MCF 10A (cell line): Measurements from ENCODE around the gene PCNX2. TPM values are rescaled to one million over a fixed set of nuclear protein-coding genes. Genes with fewer than 3 reads are reported as not detected.
A peak's percentile ranks its signal among the peaks of the same experiment; 100 is the strongest.

Source experiments
- BruUV-seq: library from RNA; stranded (reverse); fragments of 400-500 nt; replicated peaks from 2 replicates; lab custom pipeline; 2021; lab: Mats Ljungman, UMichigan
- CTCF ChIA-PET: fragments of 300-600 bp; sonication (Branson Sonifier 250); formaldehyde crosslinking; extraction: SDS; loops from one replicate; lab custom pipeline; 2021; ENCODE audit warnings: antibody characterized with exemption, inconsistent platforms; lab: Yijun Ruan, JAX
- POLR2A ChIA-PET: fragments of 300-600, 350-650 bp; sonication (Branson Sonifier 250); formaldehyde crosslinking; extraction: SDS; loops from one replicate; lab custom pipeline; 2020; ENCODE audit warnings: antibody characterized with exemption, inconsistent platforms; lab: Yijun Ruan, JAX
- DNase-seq: peaks from one replicate; pipeline ENCODE4 v3.0.0-alpha.2; 2018; ENCODE audit not compliant: unreplicated experiment
- H3K27ac Mint-ChIP-seq: one replicate; pipeline ENCODE4 v1.8.0; 2022; ENCODE audit warnings: mild to moderate bottlenecking, low read depth, mixed read lengths; ENCODE audit not compliant: unreplicated experiment
- H3K27me3 Mint-ChIP-seq: one replicate; pipeline ENCODE4 v1.8.0; 2022; ENCODE audit warnings: mixed read lengths; ENCODE audit not compliant: insufficient read depth, unreplicated experiment
- H3K36me3 Mint-ChIP-seq: one replicate; pipeline ENCODE4 v1.8.0; 2022; ENCODE audit warnings: mild to moderate bottlenecking, moderate library complexity, mixed read lengths; ENCODE audit not compliant: insufficient read depth, unreplicated experiment
- H3K4me1 Mint-ChIP-seq: one replicate; pipeline ENCODE4 v1.8.0; 2022; ENCODE audit warnings: mixed read lengths; ENCODE audit not compliant: insufficient read depth, unreplicated experiment
- H3K4me3 Mint-ChIP-seq: one replicate; pipeline ENCODE4 v1.8.0; 2022; ENCODE audit warnings: mild to moderate bottlenecking, moderate library complexity, mixed read lengths; ENCODE audit not compliant: unreplicated experiment
- H3K9me3 Mint-ChIP-seq: one replicate; pipeline ENCODE4 v1.8.0; 2022; ENCODE audit warnings: mixed read lengths; ENCODE audit not compliant: unreplicated experiment
- intact Hi-C: fragments of 100-400 bp; cut with micrococcal nuclease; formaldehyde crosslinking; loops from 2 replicates; pipeline ENCODE4 v1.14.1; 2022
- total RNA-seq: library from RNA; stranded (reverse); gene quantifications from 2 replicates; pipeline ENCODE4 v1.2.3, GENCODE V29; 2022
- TF ChIP-seq, protein P1 (sequence below): fragments of 200-600 bp; IDR thresholded peaks from one replicate; pipeline ENCODE4 v1.8.0; 2022; ENCODE audit warnings: antibody characterized with exemption, mild to moderate bottlenecking; ENCODE audit not compliant: unreplicated experiment

PCNX2 gene
- total RNA-seq, 1 experiment from 2014 or later: 80.5 TPM

DNA sequence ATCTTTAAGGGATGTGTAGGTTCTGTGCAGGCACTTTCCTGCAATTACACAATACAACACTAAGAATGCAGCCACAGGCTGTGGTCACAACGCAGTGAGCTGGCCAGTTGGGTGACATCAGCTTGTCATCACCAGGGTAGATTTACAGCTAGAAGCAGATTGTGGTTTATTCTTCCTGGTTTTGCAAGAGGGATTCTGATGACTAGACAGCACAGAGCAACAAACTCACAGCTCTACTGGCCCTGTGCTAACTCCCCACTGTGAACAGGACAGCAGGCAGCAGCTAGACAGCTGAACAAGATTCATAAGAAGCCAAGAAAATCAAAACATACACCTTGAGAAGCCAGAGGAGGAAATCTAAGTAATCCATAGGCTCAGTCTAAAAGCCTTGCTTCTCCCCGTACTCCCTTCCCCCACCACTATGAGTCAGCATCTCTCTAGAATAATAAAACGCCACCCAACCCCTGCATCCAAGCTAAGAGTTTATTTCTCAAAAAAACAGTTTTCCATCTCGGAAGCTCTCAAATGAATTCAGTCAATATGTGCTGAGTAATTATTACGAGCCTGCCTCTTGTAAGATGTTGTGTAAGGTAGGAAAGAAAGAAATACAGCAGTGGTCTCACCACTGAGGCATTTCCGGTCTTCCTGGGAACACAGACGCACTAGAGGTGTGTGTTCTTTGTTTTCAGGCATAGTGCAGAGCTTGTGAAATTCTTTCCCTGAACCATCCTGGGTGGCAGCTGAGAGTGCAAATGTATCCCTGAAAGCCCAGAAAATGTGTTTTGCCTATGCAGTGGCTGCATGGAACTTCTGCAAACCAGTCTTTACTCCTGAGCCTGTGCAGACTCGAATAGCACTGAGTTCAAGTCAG, 182.3 kb downstream of the PCNX2 start:
- intact Hi-C loops: loop anchor here (1.0 to 5.0 kb wide), 3 partner anchors 36 to 483 kb away; partner anchors contain the start of gene SIPA1L2
- CTCF ChIA-PET: interaction anchor here (0.6 to 1.3 kb wide), 6 partner anchors 33 to 1395 kb away, joined by 3 to 5 read pairs (median 3); no protein-coding TSS in a partner anchor
- peaks cover 63% of the 10 kb centered on the region for H3K4me1 Mint-ChIP-seq
- H3K27ac Mint-ChIP-seq: peak overlapping the region; percentile 90
- DNase-seq: peak; percentile 100
- peaks cover 12% of the 10 kb centered on the region for H3K9me3 Mint-ChIP-seq
- peak overlapping the region; percentile 62 for H3K4me3 Mint-ChIP-seq
- H3K27me3 Mint-ChIP-seq: no peaks in the 10 kb centered on the region
- TSS peak; percentile 78 for BruUV-seq
- TF ChIP-seq, protein P1, sequence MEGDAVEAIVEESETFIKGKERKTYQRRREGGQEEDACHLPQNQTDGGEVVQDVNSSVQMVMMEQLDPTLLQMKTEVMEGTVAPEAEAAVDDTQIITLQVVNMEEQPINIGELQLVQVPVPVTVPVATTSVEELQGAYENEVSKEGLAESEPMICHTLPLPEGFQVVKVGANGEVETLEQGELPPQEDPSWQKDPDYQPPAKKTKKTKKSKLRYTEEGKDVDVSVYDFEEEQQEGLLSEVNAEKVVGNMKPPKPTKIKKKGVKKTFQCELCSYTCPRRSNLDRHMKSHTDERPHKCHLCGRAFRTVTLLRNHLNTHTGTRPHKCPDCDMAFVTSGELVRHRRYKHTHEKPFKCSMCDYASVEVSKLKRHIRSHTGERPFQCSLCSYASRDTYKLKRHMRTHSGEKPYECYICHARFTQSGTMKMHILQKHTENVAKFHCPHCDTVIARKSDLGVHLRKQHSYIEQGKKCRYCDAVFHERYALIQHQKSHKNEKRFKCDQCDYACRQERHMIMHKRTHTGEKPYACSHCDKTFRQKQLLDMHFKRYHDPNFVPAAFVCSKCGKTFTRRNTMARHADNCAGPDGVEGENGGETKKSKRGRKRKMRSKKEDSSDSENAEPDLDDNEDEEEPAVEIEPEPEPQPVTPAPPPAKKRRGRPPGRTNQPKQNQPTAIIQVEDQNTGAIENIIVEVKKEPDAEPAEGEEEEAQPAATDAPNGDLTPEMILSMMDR: no peak
- peaks cover 36% of the 10 kb centered on the region for H3K36me3 Mint-ChIP-seq
- POLR2A ChIA-PET: interaction anchor here (0.5 to 3.5 kb wide), 50 partner anchors 8 to 1561 kb away, joined by 3 to 31 read pairs (median 4); partner anchors contain the start of genes NTPCR and SIPA1L2

DNA sequence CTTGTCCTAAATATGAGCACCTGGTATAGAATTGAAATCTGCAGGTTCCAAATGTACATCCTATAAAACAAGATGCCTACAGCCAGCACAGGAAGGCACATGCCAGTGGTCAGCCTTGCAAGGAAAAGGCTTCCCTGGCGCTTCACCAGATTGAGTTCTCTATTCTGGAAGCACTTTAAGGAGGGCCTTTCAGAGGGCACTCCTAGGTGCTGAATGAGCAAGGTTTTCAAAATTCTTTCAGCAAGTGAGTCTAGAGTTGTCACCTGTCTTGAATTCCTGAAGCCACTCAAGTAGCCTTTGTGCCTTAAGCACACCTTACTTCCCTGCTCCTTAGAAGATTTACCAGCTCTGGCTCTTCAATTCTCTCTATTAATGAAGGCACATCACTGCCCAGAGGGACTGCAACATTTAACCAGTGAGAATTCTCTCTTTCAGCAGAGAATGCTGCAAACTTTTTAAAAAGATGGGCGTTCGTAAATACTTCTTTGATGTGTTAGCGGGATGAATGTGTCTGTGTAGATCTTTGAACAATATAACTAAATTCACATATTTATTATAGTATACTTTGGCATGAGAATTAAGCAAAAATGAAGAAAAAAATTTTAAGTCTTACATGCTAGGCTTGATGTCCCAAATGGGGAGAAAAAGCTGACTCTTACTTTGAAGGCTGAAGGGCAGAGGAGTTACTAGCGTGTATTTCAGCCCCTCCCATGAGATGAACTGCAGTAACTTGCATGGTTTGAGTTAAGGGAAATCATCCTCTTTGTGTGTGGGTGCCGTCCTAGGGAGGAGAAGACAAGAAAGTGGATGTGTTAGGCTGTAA, 183.1 kb downstream of the PCNX2 start:
- H3K9me3 Mint-ChIP-seq: peaks cover 12% of the 10 kb centered on the region
- DNase-seq: peak; percentile 42
- H3K27ac Mint-ChIP-seq: peak overlapping the region; percentile 90
- H3K27me3 Mint-ChIP-seq: no peaks in the 10 kb centered on the region
- intact Hi-C loops: loop anchor here (1.0 to 5.0 kb wide), 3 partner anchors 35 to 482 kb away; partner anchors contain the start of gene SIPA1L2
- peaks cover 36% of the 10 kb centered on the region for H3K36me3 Mint-ChIP-seq
- peak overlapping the region; percentile 62 for H3K4me3 Mint-ChIP-seq
- POLR2A ChIA-PET: interaction anchor here (0.6 to 3.5 kb wide), 39 partner anchors 8 to 483 kb away, joined by 3 to 31 read pairs (median 5); partner anchors contain the start of genes NTPCR and SIPA1L2
- CTCF ChIA-PET: interaction anchor here (0.9 to 1.3 kb wide), 4 partner anchors 32 to 319 kb away, joined by 3 to 5 read pairs (median 3); no protein-coding TSS in a partner anchor
- BruUV-seq: TSS peak; percentile 70
- peaks cover 72% of the 10 kb centered on the region for H3K4me1 Mint-ChIP-seq
- TF ChIP-seq, protein P1: no peak

DNA sequence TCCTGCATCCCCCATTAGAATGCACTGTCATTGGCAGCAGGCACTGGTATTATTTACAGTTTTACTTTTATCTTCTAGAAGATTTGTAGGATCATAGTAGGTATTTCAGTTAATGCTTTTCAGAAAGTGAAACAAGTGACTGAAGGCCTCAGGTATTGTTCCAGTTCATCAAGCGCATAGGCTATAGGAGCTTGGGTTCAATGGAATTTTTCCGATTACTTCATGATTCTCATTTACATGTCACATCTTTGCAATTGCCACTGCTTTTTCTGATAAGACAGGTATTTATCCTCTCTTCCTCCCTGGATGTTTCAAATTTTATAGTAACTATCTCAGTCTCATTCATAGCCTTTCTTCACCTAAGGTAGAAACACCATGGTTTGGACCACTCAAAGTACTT, 183.8 kb downstream of the PCNX2 start:
- peak overlapping the region; percentile 62 for H3K4me3 Mint-ChIP-seq
- peaks cover 10% of the 10 kb centered on the region for H3K9me3 Mint-ChIP-seq
- CTCF ChIA-PET: interaction anchor here (1.0 kb wide), 1 partner anchor 42 kb away, joined by 3 read pairs; no protein-coding TSS in a partner anchor
- TF ChIP-seq, protein P1: no peak
- H3K27me3 Mint-ChIP-seq: no peaks in the 10 kb centered on the region
- H3K36me3 Mint-ChIP-seq: peaks cover 40% of the 10 kb centered on the region
- no TSS peak for BruUV-seq
- intact Hi-C loops: loop anchor here (5.0 kb wide), 1 partner anchor 34 kb away; no protein-coding TSS in a partner anchor
- H3K4me1 Mint-ChIP-seq: peaks cover 79% of the 10 kb centered on the region
- POLR2A ChIA-PET: interaction anchor here (0.6 to 3.5 kb wide), 11 partner anchors 10 to 406 kb away, joined by 3 to 31 read pairs (median 4); no protein-coding TSS in a partner anchor
- H3K27ac Mint-ChIP-seq: peak overlapping the region; percentile 90
- DNase-seq: no peak
